GM23338 (cell line): ENCODE measurements around the gene PPP2R3B. TPM values are rescaled to one million over a fixed set of nuclear protein-coding genes. Genes with fewer than 3 reads are reported as not detected.

ENCODE experiments used
- ATAC-seq: fragments of 200-7000 bp; cut with Tn5 transposase; 3 replicates; pipeline ENCODE4 v1.9.1; 2020
- DNase-seq: peaks from one replicate; pipeline ENCODE4 v3.0.0-alpha.2; 2015; ENCODE audit warnings: low spot score
- H2AFZ ChIP-seq: fragments of 200-600 bp; sonication (generic); 2 replicates; pipeline ENCODE4 v1.8.0; 2016; ENCODE audit warnings: antibody characterized with exemption, mild to moderate bottlenecking, moderate library complexity
- H3F3A ChIP-seq: fragments of 200-600 bp; sonication (generic); replicated peaks from 2 replicates; pipeline ENCODE4 v1.8.0; 2017; ENCODE audit warnings: antibody characterized with exemption, mixed run types, low read depth
- H3K27ac ChIP-seq: fragments of 200-600 bp; sonication (generic); 2 replicates; pipeline ENCODE4 v1.6.1; 2016; ENCODE audit warnings: low read depth
- H3K27me3 ChIP-seq: fragments of 200-600 bp; sonication (generic); 2 replicates; pipeline ENCODE4 v1.8.0; 2016; ENCODE audit warnings: mild to moderate bottlenecking, mixed run types, moderate library complexity; ENCODE audit not compliant: insufficient read depth
- H3K36me3 ChIP-seq: fragments of 200-600 bp; sonication (generic); 2 replicates; pipeline ENCODE4 v1.8.0; 2016; ENCODE audit warnings: mild to moderate bottlenecking; ENCODE audit not compliant: insufficient read depth
- H3K4me1 ChIP-seq: fragments of 200-600 bp; sonication (generic); 2 replicates; pipeline ENCODE4 v1.8.0; 2016; ENCODE audit warnings: mild to moderate bottlenecking, moderate library complexity; ENCODE audit not compliant: insufficient read depth
- H3K4me2 ChIP-seq: fragments of 200-600 bp; sonication (generic); 2 replicates; pipeline ENCODE4 v1.7.1; 2017; ENCODE audit warnings: mixed run types
- H3K4me3 ChIP-seq: fragments of 200-600 bp; sonication (generic); 2 replicates; pipeline ENCODE4 v1.6.1; 2016; ENCODE audit warnings: mixed run types
- H3K79me2 ChIP-seq: fragments of 200-600 bp; sonication (generic); replicated peaks from 2 replicates; pipeline ENCODE4 v1.8.0; 2017; ENCODE audit warnings: mild to moderate bottlenecking; ENCODE audit not compliant: insufficient read depth
- H3K9me2 ChIP-seq: fragments of 200-600 bp; sonication (generic); 2 replicates; pipeline ENCODE4 v1.8.0; 2017; ENCODE audit not compliant: insufficient read depth
- H4K20me1 ChIP-seq: fragments of 200-600 bp; sonication (generic); replicated peaks from 2 replicates; pipeline ENCODE4 v1.8.0; 2017; ENCODE audit warnings: mild to moderate bottlenecking; ENCODE audit not compliant: insufficient read depth
- H3K27ac Mint-ChIP-seq: 2 replicates; pipeline ENCODE4 v1.8.0; 2020; ENCODE audit warnings: inconsistent platforms, mild to moderate bottlenecking, moderate library complexity, mixed read lengths
- H3K27me3 Mint-ChIP-seq: 3 replicates; pipeline ENCODE4 v1.8.0; 2022; ENCODE audit warnings: low read depth, mild to moderate bottlenecking, moderate library complexity, mixed read lengths, inconsistent platforms; ENCODE audit not compliant: insufficient read depth, poor library complexity
- H3K36me3 Mint-ChIP-seq: 3 replicates; pipeline ENCODE4 v1.8.0; 2021; ENCODE audit warnings: low read depth, mild to moderate bottlenecking, inconsistent platforms, moderate library complexity, mixed read lengths
- H3K4me1 Mint-ChIP-seq: 3 replicates; pipeline ENCODE4 v1.8.0; 2020; ENCODE audit warnings: mild to moderate bottlenecking, inconsistent platforms, mixed read lengths
- H3K4me3 Mint-ChIP-seq: 3 replicates; pipeline ENCODE4 v1.8.0; 2021; ENCODE audit warnings: moderate library complexity, mild to moderate bottlenecking, inconsistent platforms, mixed read lengths
- H3K9me3 Mint-ChIP-seq: 3 replicates; pipeline ENCODE4 v1.8.0; 2020; ENCODE audit warnings: moderate library complexity, mild to moderate bottlenecking, inconsistent platforms, mixed read lengths
- CTCF ChIP-seq, 2 experiments: fragments of 200-600 bp in 1 of 2; sonication (generic) in 1 of 2; conservative IDR thresholded peaks; 2 replicates each; pipeline versions ENCODE4 v1.5.1 to v1.6.1; 2016 to 2017; ENCODE audit warnings: antibody characterized with exemption in 2 of 2, low read depth in 2 of 2, mild to moderate bottlenecking in 2 of 2, moderate library complexity in 1 of 2
- ETS1 ChIP-seq: IDR thresholded peaks from 2 replicates; pipeline ENCODE4 v1.6.1; 2016; ENCODE audit warnings: antibody characterized with exemption
- EZH2 ChIP-seq: fragments of 200-600 bp; sonication (generic); IDR thresholded peaks from one replicate; pipeline ENCODE4 v1.8.0; 2017; ENCODE audit warnings: antibody characterized with exemption, mild to moderate bottlenecking, low read depth; ENCODE audit not compliant: unreplicated experiment
- NANOG ChIP-seq: IDR thresholded peaks from 2 replicates; pipeline ENCODE4 v1.6.1; 2016; ENCODE audit warnings: antibody characterized with exemption, borderline replicate concordance
- ZNF462 ChIP-seq: fragments of 250-450 bp; sonication (Bioruptor Pico); IDR thresholded peaks from 2 replicates; pipeline ENCODE4 v1.5.0; 2020; ENCODE audit warnings: mild to moderate bottlenecking, moderate library complexity
- polyA plus RNA-seq: library from polyadenylated mRNA; unstranded; fragments of >200 nt; fragmentation: Nextera tagmentation; extraction: Ambion mirVana; gene quantifications from 2 replicates; pipeline ENCODE4 v1.2.1, GENCODE V29; 2016
- total RNA-seq: library from RNA; depleted of rRNA; stranded (reverse); fragments of >200 nt; shearing (Covaris generic); gene quantifications from 2 replicates; pipeline ENCODE4 v1.2.3, GENCODE V29; 2014

The PPP2R3B gene
- total and polyA plus RNA-seq, 2 experiments from 2014 or later, result 50.1 to 104 TPM

- Histone ChIP-seq H3K27me3 (no peaks in the 10 kb centered on the region), H4K20me1 (0 out of 2 replicates have a peak, but pooled peaks cover 3% of the 10 kb centered on the region), H3K9me2 (no peaks in the 10 kb centered on the region), H3K4me2 (no peak overlapping the region), H3K27ac (no peak overlapping the region), H3K4me3 (no peak overlapping the region), H3K79me2 (peaks cover 24% of the 10 kb centered on the region), H2AFZ (no peak overlapping the region), H3F3A (no peaks in the 10 kb centered on the region), H3K4me1 (no peaks in the 10 kb centered on the region), H3K36me3 (no peaks in the 10 kb centered on the region)
- peaks cover 11% of the 10 kb centered on the region for H3K27me3 Mint-ChIP-seq
- ATAC-seq (peak; percentile 53), DNase-seq (peak; percentile 57)
- H3K4me1 Mint-ChIP-seq, result no peaks in the 10 kb centered on the region; the same call in 2 of the 3 replicates
- peaks cover 37% of the 10 kb centered on the region for H3K36me3 Mint-ChIP-seq
- no peak overlapping the region for H3K4me3 Mint-ChIP-seq
- no peak overlapping the region for H3K27ac Mint-ChIP-seq
- H3K9me3 Mint-ChIP-seq, result peaks cover 7% of the 10 kb centered on the region
- TF ChIP-seq CTCF (conservative IDR thresholded peaks at IDR 0.05; ENCODE audit: low read depth in 2 of 2), result peak; percentile 38 to 54
- TF ChIP-seq NANOG, result no peak
Measured at GRCh38 chrX:346034-346813, 40.5 kb downstream of the PPP2R3B start.

- no peaks in the 10 kb centered on the region for H3K36me3 ChIP-seq
- H3K4me1 ChIP-seq, result no peaks in the 10 kb centered on the region
- no peak for ATAC-seq
- Mint-ChIP-seq H3K4me3 (no peak overlapping the region), H3K27ac (no peak overlapping the region), H3K9me3 (peaks cover 12% of the 10 kb centered on the region), H3K36me3 (peaks cover 41% of the 10 kb centered on the region), H3K27me3 (peaks cover 12% of the 10 kb centered on the region), H3K4me1 (no peaks in the 10 kb centered on the region; the same call in 2 of the 3 replicates)
- no peak overlapping the region for H3K4me3 ChIP-seq
- H3K79me2 ChIP-seq, result peaks cover 24% of the 10 kb centered on the region
- DNase-seq, result no peak
- no peaks in the 10 kb centered on the region for H3K27me3 ChIP-seq
- 0 out of 2 replicates have a peak, but pooled peaks cover 3% of the 10 kb centered on the region for H4K20me1 ChIP-seq
- no peak overlapping the region for H2AFZ ChIP-seq
- no peak overlapping the region for H3K27ac ChIP-seq
- H3K4me2 ChIP-seq, result no peak overlapping the region
- no peaks in the 10 kb centered on the region for H3K9me2 ChIP-seq
- H3F3A ChIP-seq, result no peaks in the 10 kb centered on the region
- no peak for TF ChIP-seq EZH2
- TF ChIP-seq ZNF462 (CRISPR knock-in tag), result no peak
- TF ChIP-seq ETS1, result no peak
Measured at GRCh38 chrX:345020-345925, 41.4 kb downstream of the PPP2R3B start.
